Karpas-422 (cell line): Measurements from ENCODE around the gene IQCN. TPM values are rescaled to one million over a fixed set of nuclear protein-coding genes. Genes with fewer than 3 reads are reported as not detected.
A peak's percentile ranks its signal among the peaks of the same experiment; 100 is the strongest.

ENCODE experiments used
- DNase-seq: peaks from one replicate; pipeline ENCODE4 v3.0.0-alpha.2; 2015
- H2AFZ ChIP-seq: fragments of 200-600 bp; sonication (generic); 2 replicates; pipeline ENCODE4 v1.6.1; 2014; ENCODE audit warnings: antibody characterized with exemption, low read length, mixed read lengths
- H3K27ac ChIP-seq: fragments of 200-600 bp; sonication (generic); 2 replicates; pipeline ENCODE4 v1.5.1; 2014; ENCODE audit warnings: mild to moderate bottlenecking, low read length, moderate library complexity
- H3K27me3 ChIP-seq: fragments of 200-600 bp; sonication (generic); 2 replicates; pipeline ENCODE4 v1.6.1; 2014; ENCODE audit warnings: low read length, mixed read lengths
- H3K36me3 ChIP-seq: fragments of 200-600 bp; sonication (generic); 2 replicates; pipeline ENCODE4 v1.6.1; 2014; ENCODE audit warnings: low read length, mixed read lengths; ENCODE audit not compliant: insufficient read depth
- H3K4me1 ChIP-seq: fragments of 200-600 bp; sonication (generic); 2 replicates; pipeline ENCODE4 v1.6.1; 2014; ENCODE audit warnings: mild to moderate bottlenecking, low read length, mixed read lengths
- H3K4me2 ChIP-seq: fragments of 200-600 bp; sonication (generic); 2 replicates; pipeline ENCODE4 v1.6.1; 2014; ENCODE audit warnings: low read length, low read depth, mild to moderate bottlenecking; ENCODE audit not compliant: poor library complexity, severe bottlenecking
- H3K4me3 ChIP-seq: fragments of 200-600 bp; sonication (generic); 2 replicates; pipeline ENCODE4 v1.5.1; 2014; ENCODE audit warnings: mild to moderate bottlenecking, antibody characterized with exemption, low read length, mixed read lengths
- H3K79me2 ChIP-seq: fragments of 200-600 bp; sonication (generic); 2 replicates; pipeline ENCODE4 v1.6.1; 2014; ENCODE audit warnings: mild to moderate bottlenecking, low read length, mixed read lengths
- H3K9ac ChIP-seq: fragments of 200-600 bp; sonication (generic); 2 replicates; pipeline ENCODE4 v1.6.0; 2014; ENCODE audit warnings: low read length
- H3K9me2 ChIP-seq: fragments of 200-600 bp; sonication (generic), shearing (Covaris generic); replicated peaks from 2 replicates; pipeline ENCODE4 v1.6.0; 2014; ENCODE audit warnings: mild to moderate bottlenecking, low read length, moderate library complexity; ENCODE audit not compliant: insufficient read depth
- H3K9me3 ChIP-seq: fragments of 300-700, 200-600 bp; sonication (generic); 2 replicates; pipeline ENCODE4 v1.6.1; 2014; ENCODE audit warnings: low read length, mixed read lengths
- H4K20me1 ChIP-seq: fragments of 200-600 bp; sonication (generic); 2 replicates; pipeline ENCODE4 v1.6.1; 2014; ENCODE audit warnings: mild to moderate bottlenecking, antibody characterized with exemption, low read length, low read depth; ENCODE audit not compliant: insufficient read depth
- total RNA-seq: library from RNA; depleted of rRNA; stranded (reverse); fragments of >200 nt; shearing (Covaris generic); gene quantifications from 2 replicates; pipeline ENCODE4 v1.2.3, GENCODE V29; 2014; ENCODE audit warnings: low replicate concordance

IQCN gene
- total RNA-seq, 1 experiment from 2014 or later = 0.37 TPM

DNA sequence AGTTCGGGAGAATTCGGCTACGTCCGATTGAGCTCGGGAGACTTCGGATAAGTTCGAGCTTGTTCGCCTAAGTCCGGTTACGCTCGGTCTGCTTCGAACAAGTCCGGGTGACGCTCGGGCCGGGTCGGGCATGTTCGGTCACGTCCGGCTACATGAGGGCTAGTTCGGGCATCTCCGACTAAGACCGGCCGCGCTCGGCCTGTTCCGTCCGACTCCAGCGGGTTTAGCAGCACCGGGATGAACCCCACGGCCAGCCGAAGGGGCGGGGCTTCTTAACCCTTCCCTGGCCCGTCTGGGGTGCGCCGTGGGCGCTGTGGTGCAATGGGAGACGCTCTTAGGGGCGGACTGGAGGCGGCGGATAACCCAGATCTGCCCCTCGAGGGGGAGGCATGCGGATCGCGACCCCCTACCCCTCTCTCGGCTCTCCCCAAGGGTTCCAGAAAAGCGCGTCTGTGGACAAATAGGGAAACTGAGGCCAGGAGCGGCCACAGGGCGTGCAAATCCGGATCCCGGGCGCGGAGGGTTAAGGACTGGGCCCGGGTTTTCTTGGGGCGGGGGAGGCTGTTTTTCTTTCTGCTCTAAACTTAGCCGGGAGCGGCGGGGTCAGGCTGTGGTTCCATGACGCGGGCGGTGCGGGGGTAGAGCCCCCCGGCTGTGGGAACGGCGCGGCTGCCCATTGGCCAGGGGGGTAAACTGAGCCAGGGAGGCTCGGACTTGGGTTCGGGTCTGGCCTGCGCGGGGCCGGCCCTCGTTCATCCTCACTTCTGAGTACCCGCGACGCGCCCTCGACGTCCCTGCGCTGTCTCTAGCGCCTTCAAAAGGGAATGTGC, 49.5 kb downstream of the IQCN start:
- H4K20me1 ChIP-seq = peaks cover 4% of the 10 kb centered on the region; the same call in 1 of the 2 replicates
- no peaks in the 10 kb centered on the region for H3K36me3 ChIP-seq
- no peaks in the 10 kb centered on the region for H3K79me2 ChIP-seq
- no peak overlapping the region for H3K9ac ChIP-seq
- DNase-seq = peak; percentile 91
- no peaks in the 10 kb centered on the region for H3K9me2 ChIP-seq
- H3K27ac ChIP-seq = no peak overlapping the region
- H3K4me3 ChIP-seq = no peak overlapping the region
- H3K4me2 ChIP-seq = no peak overlapping the region
- H2AFZ ChIP-seq = no peak overlapping the region
- H3K27me3 ChIP-seq = no peaks in the 10 kb centered on the region
- no peaks in the 10 kb centered on the region for H3K9me3 ChIP-seq
- peaks cover 16% of the 10 kb centered on the region for H3K4me1 ChIP-seq

DNA sequence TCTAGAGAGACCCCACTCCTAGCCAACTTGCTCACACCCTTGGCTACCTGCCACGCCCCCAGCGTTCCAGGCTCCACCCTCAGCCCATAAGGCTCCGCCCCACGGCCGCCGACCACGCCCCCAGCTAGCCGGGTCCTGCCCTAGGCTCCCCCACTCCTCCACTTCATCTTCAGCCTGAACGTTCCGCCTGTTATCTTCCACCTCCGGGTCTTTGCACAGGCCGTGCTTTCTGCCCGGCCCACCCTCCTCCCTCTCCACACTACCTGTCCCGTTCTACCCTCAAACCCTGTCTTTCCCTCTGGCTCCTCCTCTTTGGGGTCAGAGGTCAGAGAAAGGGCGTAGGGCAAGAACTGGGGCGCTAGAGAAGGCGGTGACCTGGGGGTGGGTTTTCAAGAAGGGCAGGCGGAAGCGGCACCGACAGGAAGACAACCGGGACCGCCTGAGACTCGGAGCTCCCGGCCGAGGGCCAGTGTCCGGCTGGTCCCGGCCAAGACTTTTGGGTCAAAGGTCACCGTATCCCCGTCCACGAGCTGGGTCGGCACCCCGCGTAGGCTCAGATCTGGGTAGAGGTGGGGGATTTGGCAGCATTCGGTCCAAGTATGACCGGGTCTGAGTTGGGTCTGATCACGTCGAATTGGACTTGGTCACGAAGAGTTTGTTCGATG, 50.3 kb downstream of the IQCN start:
- peaks cover 16% of the 10 kb centered on the region for H3K4me1 ChIP-seq
- H3K27me3 ChIP-seq = no peaks in the 10 kb centered on the region
- DNase-seq = peak; percentile 64
- H3K79me2 ChIP-seq = no peaks in the 10 kb centered on the region
- H3K9ac ChIP-seq = no peak overlapping the region
- H3K9me2 ChIP-seq = no peaks in the 10 kb centered on the region
- H3K9me3 ChIP-seq = no peaks in the 10 kb centered on the region
- no peak overlapping the region for H3K4me2 ChIP-seq
- H2AFZ ChIP-seq = no peak overlapping the region
- no peaks in the 10 kb centered on the region for H3K36me3 ChIP-seq
- H4K20me1 ChIP-seq = peaks cover 4% of the 10 kb centered on the region; the same call in 1 of the 2 replicates
- H3K4me3 ChIP-seq = no peak overlapping the region
- no peak overlapping the region for H3K27ac ChIP-seq

DNA sequence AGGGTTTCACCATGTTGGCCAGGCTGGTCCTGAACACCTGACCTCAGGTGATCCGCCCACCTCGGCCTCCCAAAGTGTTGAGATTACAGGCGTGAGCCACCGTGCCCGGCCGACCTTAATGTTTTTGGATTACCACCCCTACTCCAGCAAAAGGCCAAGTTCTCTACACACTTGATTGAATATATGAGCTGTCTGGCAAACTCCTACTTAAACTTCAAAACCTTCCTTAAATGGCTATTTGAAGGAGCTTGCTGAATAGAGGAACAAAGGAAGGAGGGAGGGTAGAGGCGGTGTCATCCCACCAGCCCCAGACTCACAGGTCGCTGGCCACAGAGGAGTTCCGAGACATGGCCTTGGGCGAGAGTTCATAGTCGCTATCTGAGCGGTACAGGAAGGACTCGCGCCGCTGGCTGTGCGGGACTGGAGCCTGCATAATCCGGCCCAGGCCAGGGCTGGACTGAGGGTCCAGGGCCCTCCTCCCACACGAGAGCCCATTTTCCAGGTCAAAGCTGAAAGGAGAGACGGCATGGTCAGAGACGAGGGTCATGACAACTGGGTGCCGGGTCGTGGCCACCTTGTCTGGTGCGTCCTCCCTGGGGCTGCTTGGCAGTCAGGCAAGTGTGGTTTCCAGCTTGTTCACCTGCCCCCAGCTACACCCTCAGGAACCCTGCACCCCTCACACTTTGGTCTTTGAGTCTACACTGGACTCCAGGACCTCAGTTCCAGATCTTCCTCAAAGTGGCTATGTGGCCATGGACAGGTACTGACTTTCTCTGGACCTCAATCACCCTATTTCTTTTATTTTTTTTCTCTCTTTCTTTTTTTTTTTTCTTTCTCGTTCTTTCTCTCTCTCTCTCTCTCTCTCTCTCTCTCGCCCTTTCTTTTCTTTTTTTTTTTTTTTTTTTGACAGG, 52.2 kb downstream of the IQCN start:
- H3K9me2 ChIP-seq = no peaks in the 10 kb centered on the region
- peaks cover 3% of the 10 kb centered on the region; the same call in 1 of the 2 replicates for H3K4me1 ChIP-seq
- H3K4me2 ChIP-seq = no peak overlapping the region
- no peak overlapping the region for H3K9ac ChIP-seq
- H3K9me3 ChIP-seq = no peaks in the 10 kb centered on the region
- H3K27ac ChIP-seq = no peak overlapping the region
- no peaks in the 10 kb centered on the region for H3K36me3 ChIP-seq
- no peaks in the 10 kb centered on the region for H3K27me3 ChIP-seq
- H3K4me3 ChIP-seq = no peak overlapping the region
- H2AFZ ChIP-seq = no peak overlapping the region
- H4K20me1 ChIP-seq = peaks cover 4% of the 10 kb centered on the region; the same call in 1 of the 2 replicates
- no peaks in the 10 kb centered on the region for H3K79me2 ChIP-seq
- no peak for DNase-seq

DNA sequence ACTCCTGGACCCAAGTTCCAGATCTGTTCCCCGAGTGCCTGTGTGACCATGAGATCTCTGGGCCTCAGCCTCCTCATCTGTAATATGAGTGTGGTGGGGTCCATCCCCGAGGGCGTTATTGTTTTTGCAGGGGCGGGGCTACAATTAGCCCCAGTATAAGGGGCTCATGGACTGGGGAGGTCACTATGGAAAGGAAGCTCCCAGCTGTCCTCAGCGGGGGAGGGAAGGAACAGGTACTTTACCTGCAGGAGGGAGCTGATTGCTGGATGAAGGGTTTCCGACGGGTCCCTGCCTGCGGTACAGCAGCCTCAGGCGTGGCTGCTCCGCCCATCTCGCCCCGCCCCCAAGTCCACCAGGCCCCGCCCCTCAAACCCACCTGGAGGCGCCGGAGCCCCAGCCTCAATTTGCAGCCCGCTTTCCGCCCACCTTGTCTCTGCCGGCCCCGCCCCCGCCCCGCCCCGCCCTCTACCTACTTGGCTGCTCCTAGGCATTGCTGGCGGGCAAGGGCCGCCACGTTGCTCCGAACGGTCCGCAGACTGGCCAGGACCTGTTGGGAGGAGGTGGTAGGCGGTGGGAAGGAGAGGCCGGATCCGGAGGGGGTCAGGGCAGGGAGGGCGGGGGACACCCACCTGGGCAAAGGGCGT, 53.5 kb downstream of the IQCN start:
- Histone ChIP-seq H3K4me1 (peaks cover 2% of the 10 kb centered on the region; the same call in 1 of the 2 replicates), H3K79me2 (no peaks in the 10 kb centered on the region), H3K9me2 (no peaks in the 10 kb centered on the region), H3K9me3 (no peaks in the 10 kb centered on the region), H3K4me3 (no peak overlapping the region), H3K36me3 (no peaks in the 10 kb centered on the region), H3K27me3 (no peaks in the 10 kb centered on the region), H3K27ac (no peak overlapping the region), H4K20me1 (peaks cover 4% of the 10 kb centered on the region; the same call in 1 of the 2 replicates), H3K4me2 (no peak overlapping the region), H3K9ac (no peak overlapping the region), H2AFZ (no peak overlapping the region)
- peak; percentile 57 for DNase-seq

DNA sequence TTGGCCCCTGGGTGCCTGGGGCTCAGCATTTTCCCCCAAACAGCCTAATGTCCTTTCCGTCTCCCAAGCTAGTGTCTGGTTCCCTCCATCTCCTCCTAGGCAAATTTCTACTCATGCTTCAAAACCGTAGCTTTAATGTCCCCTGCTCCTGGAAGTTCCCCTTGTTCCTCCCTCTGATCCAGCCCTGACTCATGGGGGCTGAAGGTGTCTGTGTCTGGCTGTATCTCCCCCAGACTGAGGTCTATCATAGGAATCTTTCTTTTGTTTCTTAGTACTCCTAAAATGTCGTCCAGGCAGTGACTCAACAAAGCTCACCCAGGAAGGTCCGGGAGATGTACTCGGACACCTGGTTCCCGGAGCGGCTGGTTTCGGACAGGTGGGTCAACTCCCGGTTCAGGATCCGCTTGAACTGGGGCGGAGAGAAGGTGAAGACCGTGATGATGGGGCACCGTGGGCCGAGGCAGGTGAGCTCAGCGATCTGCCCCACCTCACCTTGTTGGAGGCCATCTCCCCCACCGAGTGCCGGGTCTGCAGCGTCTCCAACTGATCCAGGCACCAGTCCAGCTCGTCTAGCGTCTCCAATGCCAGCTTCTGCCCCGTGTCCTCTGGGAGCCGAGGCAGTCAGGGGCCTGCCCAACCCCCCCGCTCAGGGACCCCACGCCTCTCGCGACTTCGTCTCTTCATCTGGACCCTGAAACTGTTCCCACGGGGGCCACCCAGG, 54.2 kb downstream of the IQCN start:
- Histone ChIP-seq H3K79me2 (no peaks in the 10 kb centered on the region), H3K4me3 (no peak overlapping the region), H2AFZ (no peak overlapping the region), H3K9me3 (no peaks in the 10 kb centered on the region), H3K27ac (no peak overlapping the region), H3K4me2 (no peak overlapping the region), H4K20me1 (peaks cover 4% of the 10 kb centered on the region; the same call in 1 of the 2 replicates), H3K9ac (no peak overlapping the region), H3K27me3 (no peaks in the 10 kb centered on the region), H3K4me1 (no peaks in the 10 kb centered on the region), H3K36me3 (no peaks in the 10 kb centered on the region), H3K9me2 (no peaks in the 10 kb centered on the region)
- no peak for DNase-seq

DNA sequence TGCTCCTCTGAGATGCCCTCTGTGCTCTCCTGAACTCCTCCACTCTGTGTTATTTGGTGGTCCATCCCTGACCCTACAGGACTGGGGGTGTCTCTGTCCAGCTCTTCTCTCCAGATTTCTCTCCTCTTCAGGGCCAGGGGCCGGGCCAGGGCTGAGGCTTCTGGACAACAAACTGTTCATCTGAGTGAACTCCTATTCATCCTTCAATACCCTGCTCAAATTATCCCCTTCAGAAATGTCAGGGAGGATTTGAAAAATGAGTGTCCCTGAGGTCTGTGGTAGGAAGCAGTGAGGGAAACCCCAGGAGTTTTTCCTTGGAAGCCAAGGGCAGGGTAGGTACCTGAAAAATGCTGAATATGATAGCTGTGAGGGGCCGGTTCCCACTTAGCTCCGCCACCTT, 55.7 kb downstream of the IQCN start:
- no peaks in the 10 kb centered on the region for H3K4me1 ChIP-seq
- no peak for DNase-seq
- H4K20me1 ChIP-seq = no peaks in the 10 kb centered on the region
- no peaks in the 10 kb centered on the region for H3K36me3 ChIP-seq
- H3K9me2 ChIP-seq = no peaks in the 10 kb centered on the region
- no peak overlapping the region for H3K4me2 ChIP-seq
- H3K4me3 ChIP-seq = no peak overlapping the region
- H3K9me3 ChIP-seq = no peaks in the 10 kb centered on the region
- H3K79me2 ChIP-seq = no peaks in the 10 kb centered on the region
- H2AFZ ChIP-seq = no peak overlapping the region
- H3K27me3 ChIP-seq = no peaks in the 10 kb centered on the region
- H3K27ac ChIP-seq = no peak overlapping the region
- H3K9ac ChIP-seq = no peak overlapping the region

DNA sequence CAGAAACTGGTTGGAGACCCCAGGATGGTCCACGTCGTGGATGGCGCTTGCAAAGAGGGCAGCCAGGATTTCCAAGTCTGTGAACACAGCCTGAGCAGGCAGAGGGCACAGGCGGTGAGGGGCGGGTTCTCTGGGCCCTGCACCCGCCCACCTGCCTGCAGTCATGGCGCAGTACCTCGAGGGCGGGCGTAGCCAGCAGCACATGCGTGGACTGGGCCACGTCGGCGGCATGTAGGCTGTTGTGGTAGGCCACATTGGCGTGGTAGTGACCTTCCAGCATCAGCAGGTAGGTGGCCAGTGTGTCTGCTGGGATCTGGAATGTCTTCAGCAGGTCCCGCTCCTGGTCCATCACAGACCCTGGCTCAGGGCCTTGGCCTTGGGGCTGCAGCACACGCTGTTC, 56.1 kb downstream of the IQCN start:
- Histone ChIP-seq H3K9me3 (no peaks in the 10 kb centered on the region), H3K9me2 (no peaks in the 10 kb centered on the region), H3K79me2 (no peaks in the 10 kb centered on the region), H2AFZ (no peak overlapping the region), H3K4me3 (no peak overlapping the region), H3K27me3 (no peaks in the 10 kb centered on the region), H3K27ac (no peak overlapping the region), H3K4me1 (no peaks in the 10 kb centered on the region), H3K4me2 (no peak overlapping the region), H3K36me3 (no peaks in the 10 kb centered on the region), H3K9ac (no peak overlapping the region), H4K20me1 (no peaks in the 10 kb centered on the region)
- no peak for DNase-seq
